Mesothelial cell of epicardium (in vitro differentiated cells): ENCODE measurements around the gene LINC01488. TPM values are rescaled to one million over a fixed set of nuclear protein-coding genes. Genes with fewer than 3 reads are reported as not detected.

Experiments used
- DNase-seq, 2 experiments: peaks; one replicate each; pipeline ENCODE4 v3.0.0; 2021; ENCODE audit warnings: low spot score in 2 of 2; ENCODE audit not compliant: unreplicated experiment in 2 of 2
- H3K27ac Mint-ChIP-seq: 2 replicates; pipeline ENCODE4 v1.8.0; 2021; ENCODE audit warnings: mixed read lengths
- H3K27me3 Mint-ChIP-seq: 2 replicates; pipeline ENCODE4 v1.8.0; 2021; ENCODE audit warnings: low read depth, mixed read lengths
- H3K36me3 Mint-ChIP-seq: 2 replicates; pipeline ENCODE4 v1.8.0; 2021; ENCODE audit warnings: mixed read lengths
- H3K4me1 Mint-ChIP-seq: 2 replicates; pipeline ENCODE4 v1.8.0; 2021; ENCODE audit warnings: mixed read lengths
- H3K4me3 Mint-ChIP-seq: 2 replicates; pipeline ENCODE4 v1.8.0; 2021; ENCODE audit warnings: mild to moderate bottlenecking, moderate library complexity, mixed read lengths
- H3K9me3 Mint-ChIP-seq: 2 replicates; pipeline ENCODE4 v1.8.0; 2021; ENCODE audit warnings: mixed read lengths
- CTCF ChIP-seq: fragments of 200-600 bp; sonication (generic); IDR thresholded peaks from one replicate; pipeline ENCODE4 v1.5.0; 2021; ENCODE audit warnings: antibody characterized with exemption; ENCODE audit not compliant: unreplicated experiment
- total RNA-seq: library from RNA; stranded (reverse); gene quantifications from 3 replicates; pipeline ENCODE4 v1.2.1, GENCODE V29; 2021

Gene LINC01488
- total RNA-seq, 1 donor from 2014 or later, result not detected

- Mint-ChIP-seq H3K27me3 (no peaks in the 10 kb centered on the region), H3K4me1 (peaks cover 36% of the 10 kb centered on the region), H3K27ac (peak overlapping the region; percentile 96), H3K36me3 (no peaks in the 10 kb centered on the region), H3K9me3 (no peaks in the 10 kb centered on the region), H3K4me3 (peak overlapping the region; percentile 62)
- no peak for DNase-seq
- no peak for TF ChIP-seq CTCF
These were observed 37.5 kb upstream of the LINC01488 start for GRCh38 chr11:69443968-69444364.

- peak overlapping the region; percentile 62 for H3K4me3 Mint-ChIP-seq
- peaks cover 33% of the 10 kb centered on the region for H3K4me1 Mint-ChIP-seq
These were observed 36.9 kb upstream of the LINC01488 start for GRCh38 chr11:69444381-69445130.

GRCh38 chr11:69445131-69445470 lies 36.4 kb upstream of the LINC01488 start:
- Mint-ChIP-seq H3K27me3 (no peaks in the 10 kb centered on the region), H3K9me3 (no peaks in the 10 kb centered on the region), H3K4me3 (no peak overlapping the region), H3K27ac (peak overlapping the region; percentile 21), H3K4me1 (peaks cover 38% of the 10 kb centered on the region), H3K36me3 (no peaks in the 10 kb centered on the region)
- DNase-seq, result no peak
- no peak for TF ChIP-seq CTCF

More at GRCh38 chr11:69444381-69445130, 36.9 kb upstream of the LINC01488 start:
- DNase-seq, result peak in 1 of 2 experiments; percentile 70
- H3K9me3 Mint-ChIP-seq, result no peaks in the 10 kb centered on the region
- H3K27me3 Mint-ChIP-seq, result no peaks in the 10 kb centered on the region
- no peaks in the 10 kb centered on the region for H3K36me3 Mint-ChIP-seq
- peak; percentile 59 for TF ChIP-seq CTCF
- peak overlapping the region; percentile 96 for H3K27ac Mint-ChIP-seq

- H3K27ac Mint-ChIP-seq, result no peak overlapping the region
- no peak for DNase-seq
- no peaks in the 10 kb centered on the region for H3K27me3 Mint-ChIP-seq
- peaks cover 38% of the 10 kb centered on the region for H3K4me1 Mint-ChIP-seq
- no peaks in the 10 kb centered on the region for H3K36me3 Mint-ChIP-seq
- TF ChIP-seq CTCF, result no peak
- H3K9me3 Mint-ChIP-seq, result no peaks in the 10 kb centered on the region
- H3K4me3 Mint-ChIP-seq, result no peak overlapping the region
These were observed 35.4 kb upstream of the LINC01488 start for GRCh38 chr11:69446108-69446507.

GRCh38 chr11:69447786-69448185 lies 33.7 kb upstream of the LINC01488 start:
- H3K27ac Mint-ChIP-seq, result no peak overlapping the region
- no peak for DNase-seq
- H3K27me3 Mint-ChIP-seq, result no peaks in the 10 kb centered on the region
- H3K36me3 Mint-ChIP-seq, result no peaks in the 10 kb centered on the region
- no peak overlapping the region for H3K4me3 Mint-ChIP-seq
- no peak for TF ChIP-seq CTCF
- peaks cover 33% of the 10 kb centered on the region for H3K4me1 Mint-ChIP-seq
- no peaks in the 10 kb centered on the region for H3K9me3 Mint-ChIP-seq
